ENCODE measurements around the gene EOLA1. TPM values are rescaled to one million over a fixed set of nuclear protein-coding genes. Genes with fewer than 3 reads are reported as not detected.

Gene EOLA1
- total RNA-seq (2022) (17.8 and 24.9 TPM in 2 replicates), Bru-seq, nascent RNA (percentile 47 among the genes with signal in this experiment), BruChase-seq, experiment 1, labeled RNA remaining after a 6-hour chase (percentile 56 among the genes with signal in this experiment), BruChase-seq, experiment 2, labeled RNA remaining after a 2-hour chase (percentile 63 among the genes with signal in this experiment)
- long read RNA-seq, transcript CXorf40A-204 (5 exons, 1,403 nt) = major isoform, 16 of 31 reads
- long read RNA-seq, transcript CXorf40A-202 (5 exons, 1,148 nt) = minor isoform, 5 of 31 reads
- long read RNA-seq, partial matches to known transcripts = 2 of 31 reads
- long read RNA-seq, other reads (novel, unspliced or antisense) = 6 of 31 reads

GRCh38 chrX:149540621-149541520 is at the start of gene EOLA1:
EOLA1 (plus strand) TSS chrX:149541012; CDS start chrX:149545631, 4,619 bp downstream.
- CTCF ChIA-PET = interaction anchor here (0.7 to 1.8 kb wide), 5 partner anchors 13 to 32 kb away, joined by 3 to 7 read pairs (median 5); no protein-coding TSS in a partner anchor

GRCh38 chrX:149491812-149492211 is 49.0 kb upstream of the EOLA1 start:
- no peaks in the 10 kb centered on the region for H3K27me3 Mint-ChIP-seq (ENCODE audit: unreplicated experiment)
- no peak overlapping the region for H3K27ac Mint-ChIP-seq (ENCODE audit: unreplicated experiment)
- intact Hi-C loops (cut with micrococcal nuclease; ENCODE audit: unreplicated experiment) = no loop called here
- no peaks in the 10 kb centered on the region for H3K4me1 Mint-ChIP-seq (ENCODE audit: low read depth, unreplicated experiment)
- no peaks in the 10 kb centered on the region for H3K9me3 Mint-ChIP-seq (ENCODE audit: low read depth, unreplicated experiment)
- no TSS peak for BruUV-seq (replicated peaks)
- no peak overlapping the region for H3K4me3 Mint-ChIP-seq (ENCODE audit: low read depth, unreplicated experiment)
- CTCF ChIA-PET = no interaction called here
- no peak for TF ChIP-seq CTCF (IDR thresholded peaks at IDR 0.05; ENCODE audit: unreplicated experiment)
- peaks cover 45% of the 10 kb centered on the region for H3K36me3 Mint-ChIP-seq (ENCODE audit: insufficient read depth, unreplicated experiment)
- DNase-seq = no peak

More at GRCh38 chrX:149540621-149541520, at the start of gene EOLA1:
- peak within 1 kb of the TSS; percentile 75 for H3K4me3 Mint-ChIP-seq (ENCODE audit: low read depth, unreplicated experiment)
- H3K27me3 Mint-ChIP-seq (ENCODE audit: unreplicated experiment) = no peaks in the 10 kb centered on the region
- no peaks in the 10 kb centered on the region for H3K4me1 Mint-ChIP-seq (ENCODE audit: low read depth, unreplicated experiment)
- H3K36me3 Mint-ChIP-seq (ENCODE audit: insufficient read depth, unreplicated experiment) = peaks cover 33% of the 10 kb centered on the region
- H3K9me3 Mint-ChIP-seq (ENCODE audit: low read depth, unreplicated experiment) = no peaks in the 10 kb centered on the region
- intact Hi-C loops (cut with micrococcal nuclease; ENCODE audit: unreplicated experiment) = no loop called here
- H3K27ac Mint-ChIP-seq (ENCODE audit: unreplicated experiment) = peak within 1 kb of the TSS; percentile 96
- BruUV-seq (replicated peaks) = no TSS peak
- peak; percentile 86 for DNase-seq
- TF ChIP-seq CTCF (IDR thresholded peaks at IDR 0.05; ENCODE audit: unreplicated experiment) = no peak

- intact Hi-C loops (cut with micrococcal nuclease; ENCODE audit: unreplicated experiment) = no loop called here
- BruUV-seq (replicated peaks) = no TSS peak
- H3K27me3 Mint-ChIP-seq (ENCODE audit: unreplicated experiment) = no peaks in the 10 kb centered on the region
- DNase-seq = no peak
- no peak for TF ChIP-seq CTCF (IDR thresholded peaks at IDR 0.05; ENCODE audit: unreplicated experiment)
- no peak overlapping the region for H3K27ac Mint-ChIP-seq (ENCODE audit: unreplicated experiment)
- H3K4me3 Mint-ChIP-seq (ENCODE audit: low read depth, unreplicated experiment) = no peak overlapping the region
- CTCF ChIA-PET = interaction anchor here (0.7 kb wide), 1 partner anchor 46 kb away, joined by 3 read pairs; no protein-coding TSS in a partner anchor
- H3K36me3 Mint-ChIP-seq (ENCODE audit: insufficient read depth, unreplicated experiment) = peaks cover 53% of the 10 kb centered on the region
- no peaks in the 10 kb centered on the region for H3K9me3 Mint-ChIP-seq (ENCODE audit: low read depth, unreplicated experiment)
- H3K4me1 Mint-ChIP-seq (ENCODE audit: low read depth, unreplicated experiment) = no peaks in the 10 kb centered on the region
These were observed 46.9 kb upstream of the EOLA1 start for GRCh38 chrX:149493567-149494562.
